Measurements from ENCODE around the gene RAB27A.

The RAB27A gene

GRCh38 chr15:55234104-55234799, 55.4 kb downstream of the RAB27A start:
- Histone ChIP-seq H3K27me3 (ENCODE audit: insufficient read depth, low read length) (no peaks in the 10 kb centered on the region), H3K9me2 (ENCODE audit: low read depth, low read length) (no peaks in the 10 kb centered on the region), H3K4me3 (ENCODE audit: low read depth, low read length, poor library complexity, severe bottlenecking) (no peak overlapping the region), H3K79me2 (ENCODE audit: insufficient read depth, low read length) (no peaks in the 10 kb centered on the region), H3K4me2 (ENCODE audit: low read length) (no peak overlapping the region), H3K4me1 (ENCODE audit: insufficient read depth, low read length, severe bottlenecking) (no peaks in the 10 kb centered on the region), H2AFZ (ENCODE audit: low read length) (no peak overlapping the region), H3K36me3 (ENCODE audit: insufficient read depth, low read length) (no peaks in the 10 kb centered on the region), H4K20me1 (ENCODE audit: insufficient read depth, low read length) (no peaks in the 10 kb centered on the region), H3K27ac (ENCODE audit: low read depth, low read length, poor library complexity, severe bottlenecking) (no peak overlapping the region), H3F3A (ENCODE audit: insufficient read depth, low read length) (no peaks in the 10 kb centered on the region), H3K9ac (ENCODE audit: low read length) (no peak overlapping the region), H3K9me3 (ENCODE audit: low read length) (no peaks in the 10 kb centered on the region)
- TF ChIP-seq CTCF (IDR thresholded peaks at IDR 0.05; ENCODE audit: low read length), result no peak
- no peak for TF ChIP-seq EZH2 (IDR thresholded peaks at IDR 0.05; ENCODE audit: borderline replicate concordance, low read length)

DNA sequence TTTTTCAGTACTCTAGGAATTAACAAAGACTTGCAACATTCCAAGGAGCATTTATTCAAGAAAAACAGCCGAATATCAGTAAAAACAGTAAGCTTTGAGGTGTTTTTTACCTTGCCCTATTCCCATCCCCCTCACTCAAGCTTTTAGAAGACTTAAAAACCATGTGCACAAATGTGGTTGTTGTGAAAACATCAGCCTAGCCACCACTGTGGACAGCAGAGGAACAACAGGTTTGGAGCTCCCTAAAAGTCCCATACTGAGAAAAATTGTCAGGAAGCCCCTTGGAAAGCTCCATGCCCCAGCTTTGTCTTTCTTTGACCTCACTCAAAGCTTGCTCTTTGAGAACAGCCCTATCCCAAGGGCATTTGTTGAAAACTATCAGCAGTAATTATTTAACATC, 58.2 kb downstream of the RAB27A start:
- H3K27me3 ChIP-seq (ENCODE audit: insufficient read depth, low read length), result no peaks in the 10 kb centered on the region
- no peak overlapping the region for H3K4me3 ChIP-seq (ENCODE audit: low read depth, low read length, poor library complexity, severe bottlenecking)
- H3K9me2 ChIP-seq (ENCODE audit: low read depth, low read length), result no peaks in the 10 kb centered on the region
- H3K36me3 ChIP-seq (ENCODE audit: insufficient read depth, low read length), result no peaks in the 10 kb centered on the region
- no peaks in the 10 kb centered on the region for H3F3A ChIP-seq (ENCODE audit: insufficient read depth, low read length)
- no peak overlapping the region for H3K4me2 ChIP-seq (ENCODE audit: low read length)
- no peaks in the 10 kb centered on the region for H3K4me1 ChIP-seq (ENCODE audit: insufficient read depth, low read length, severe bottlenecking)
- H3K9me3 ChIP-seq (ENCODE audit: low read length), result no peaks in the 10 kb centered on the region
- TF ChIP-seq EZH2 (IDR thresholded peaks at IDR 0.05; ENCODE audit: borderline replicate concordance, low read length), result no peak
- no peak for TF ChIP-seq CTCF (IDR thresholded peaks at IDR 0.05; ENCODE audit: low read length)
- no peak overlapping the region for H2AFZ ChIP-seq (ENCODE audit: low read length)
- H3K79me2 ChIP-seq (ENCODE audit: insufficient read depth, low read length), result no peaks in the 10 kb centered on the region
- H4K20me1 ChIP-seq (ENCODE audit: insufficient read depth, low read length), result no peaks in the 10 kb centered on the region
- no peak overlapping the region for H3K9ac ChIP-seq (ENCODE audit: low read length)
- no peak overlapping the region for H3K27ac ChIP-seq (ENCODE audit: low read depth, low read length, poor library complexity, severe bottlenecking)

- no peaks in the 10 kb centered on the region for H3F3A ChIP-seq (ENCODE audit: insufficient read depth, low read length)
- no peak overlapping the region for H2AFZ ChIP-seq (ENCODE audit: low read length)
- H3K9ac ChIP-seq (ENCODE audit: low read length), result no peak overlapping the region
- H3K9me3 ChIP-seq (ENCODE audit: low read length), result no peaks in the 10 kb centered on the region
- H3K9me2 ChIP-seq (ENCODE audit: low read depth, low read length), result no peaks in the 10 kb centered on the region
- TF ChIP-seq EZH2 (IDR thresholded peaks at IDR 0.05; ENCODE audit: borderline replicate concordance, low read length), result no peak
- TF ChIP-seq CTCF (IDR thresholded peaks at IDR 0.05; ENCODE audit: low read length), result no peak
- no peaks in the 10 kb centered on the region for H3K4me1 ChIP-seq (ENCODE audit: insufficient read depth, low read length, severe bottlenecking)
- no peak overlapping the region for H3K27ac ChIP-seq (ENCODE audit: low read depth, low read length, poor library complexity, severe bottlenecking)
- no peak overlapping the region for H3K4me2 ChIP-seq (ENCODE audit: low read length)
- H3K27me3 ChIP-seq (ENCODE audit: insufficient read depth, low read length), result no peaks in the 10 kb centered on the region
- H4K20me1 ChIP-seq (ENCODE audit: insufficient read depth, low read length), result no peaks in the 10 kb centered on the region
- H3K79me2 ChIP-seq (ENCODE audit: insufficient read depth, low read length), result no peaks in the 10 kb centered on the region
- H3K36me3 ChIP-seq (ENCODE audit: insufficient read depth, low read length), result no peaks in the 10 kb centered on the region
- no peak overlapping the region for H3K4me3 ChIP-seq (ENCODE audit: low read depth, low read length, poor library complexity, severe bottlenecking)
These were observed 58.7 kb downstream of the RAB27A start for GRCh38 chr15:55230953-55231352.
